ENCODE results near the gene NDUFB3.

GRCh38 chr2:201126308-201127151, 54.7 kb downstream of the NDUFB3 start:
- TF ChIP-seq SNAI2 (CRISPR knock-in tag; IDR thresholded peaks at IDR 0.05) (peak; percentile 100), OSR1 (CRISPR knock-in tag; IDR thresholded peaks at IDR 0.05) (peak; percentile 87; the same call in 1 of the 2 replicates), PATZ1 (CRISPR knock-in tag; IDR thresholded peaks at IDR 0.05; ENCODE audit: borderline replicate concordance) (peak; percentile 92), ZFP3 (CRISPR knock-in tag; IDR thresholded peaks at IDR 0.05) (peak; percentile 97), ZC3H10 (CRISPR knock-in tag; IDR thresholded peaks at IDR 0.05) (peak; percentile 93), PPARA (CRISPR knock-in tag; IDR thresholded peaks at IDR 0.05; ENCODE audit: borderline replicate concordance) (no peak), ARNTL (CRISPR knock-in tag; IDR thresholded peaks at IDR 0.05; ENCODE audit: borderline replicate concordance, low read depth) (peak; percentile 75)
